Psoas muscle (tissue), 8 donors: ENCODE results near the gene ATG4B. TPM values are rescaled to one million over a fixed set of nuclear protein-coding genes. Genes with fewer than 3 reads are reported as not detected.

Source experiments
- ATAC-seq, 4 donors: fragments of 200-7000 bp; cut with Tn5 transposase; one replicate each; pipeline ENCODE4 v1.9.1; 2020; ENCODE audit warnings: moderate library complexity in 3 of 4, mild to moderate bottlenecking in 2 of 4
- DNase-seq, 2 donors: peaks; one replicate each; pipeline ENCODE4 v3.0.0-alpha.2; 2020
- H3K27ac ChIP-seq: fragments of 200-600 bp; one replicate; pipeline ENCODE4 v1.8.0; 2022
- H3K27me3 ChIP-seq, 3 donors: fragments of 200-600 bp in 1 of 3; one replicate each; pipeline versions ENCODE4 v1.6.1 to v1.8.0; 2013 to 2022; ENCODE audit warnings: low read length in 2 of 3, mild to moderate bottlenecking in 2 of 3, moderate library complexity in 1 of 3; ENCODE audit not compliant: insufficient read depth in 3 of 3
- H3K36me3 ChIP-seq, 2 donors: fragments of 200-600 bp in 1 of 2; one replicate each; pipeline versions ENCODE4 v1.6.1 to v1.8.0; 2013 to 2022; ENCODE audit warnings: low read depth in 1 of 2, mild to moderate bottlenecking in 1 of 2, moderate library complexity in 1 of 2; ENCODE audit not compliant: insufficient read depth in 1 of 2
- H3K4me1 ChIP-seq: fragments of 200-600 bp; one replicate; pipeline ENCODE4 v1.8.0; 2022
- H3K4me3 ChIP-seq: fragments of 200-600 bp; one replicate; pipeline ENCODE4 v1.8.0; 2022; ENCODE audit warnings: mild to moderate bottlenecking
- H3K9me3 ChIP-seq: fragments of 200-600 bp; one replicate; pipeline ENCODE4 v1.8.0; 2022
- WGBS, 3 donors: extraction: QIAGEN DNeasy Blood & Tissue Kit; methylation state at CpG; one replicate each; pipeline versions ENCODE4 v1.1.6 to v1.1.7; 2013; 5-methylcytosine and 5-hydroxymethylcytosine counted together
- intact Hi-C, 2 donors: fragments of 100-400 bp; cut with DNase I; formaldehyde crosslinking; loops; one replicate each; pipeline versions ENCODE4 v1.11.0 to v1.14.2; 2022
- polyA plus RNA-seq, 3 donors: library from polyadenylated mRNA; stranded (reverse); fragments of 200-250 nt; gene quantifications; one replicate each; pipeline ENCODE4 v1.2.3, GENCODE V29; 2013
- total RNA-seq, 4 donors: library from RNA; stranded (reverse); fragmentation: NEBNext Ultra II Directional in 2 of 4; extraction: Animal tissue kit (Norgen Biotek cat#: 25700) in 2 of 4; gene quantifications; one replicate each; pipeline versions ENCODE4 v1.2.1 to v1.2.4, GENCODE V29; 2021 to 2023
- TF ChIP-seq, protein P1 (sequence below): fragments of 200-600 bp; IDR thresholded peaks from one replicate; pipeline ENCODE4 v1.8.0; 2022; ENCODE audit warnings: antibody characterized with exemption
- donor health status: healthy with polysubstance abuse.
- donor health status: DM: no; HTN: no; CAD: no; lungs with moderate emphysema.
- donor health status: Bipolar disorder and iron deficiency.
- donor health status: healthy.
- donor health status: DM: yes; HTN: yes; CAD: no.
- donor health status: DM: no; HTN: no; CAD: no.
- donor health status: DM: no; HTN: no; CAD: no.
- donor health status: DM: yes; HTN: yes; CAD: no.

Gene ATG4B
- total and polyA plus RNA-seq, 7 donors = 33.7 to 51.3 (median 40.0) TPM

DNA sequence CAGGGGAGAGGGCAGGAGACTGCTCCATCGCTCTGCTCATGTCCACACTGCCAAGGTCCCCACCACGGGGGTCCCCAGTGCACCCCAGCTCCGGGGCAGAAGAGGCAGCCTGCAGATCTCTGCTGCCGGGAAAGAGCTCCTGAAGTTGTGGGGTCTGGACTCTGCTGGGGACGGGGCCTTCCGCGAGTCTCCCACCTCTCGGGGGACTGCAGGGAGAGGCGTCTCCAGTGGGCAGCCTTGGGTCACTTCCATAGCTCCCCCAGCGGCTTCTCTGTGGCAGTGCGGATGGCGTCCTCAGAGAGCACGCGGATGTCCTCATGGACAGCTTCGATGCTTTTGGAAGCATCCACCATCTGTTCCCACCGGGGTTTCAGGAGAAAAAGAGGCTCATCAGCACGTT lies 38.4 kb downstream of the ATG4B start:
- Histone ChIP-seq H3K27me3 (no peaks in the 10 kb centered on the region), H3K4me3 (no peak overlapping the region), H3K9me3 (no peaks in the 10 kb centered on the region), H3K4me1 (peaks cover 5% of the 10 kb centered on the region), H3K27ac (no peak overlapping the region), H3K36me3 (peaks cover 0 to 75% of the 10 kb centered on the region in 2 donors)
- no peak for ATAC-seq
- TF ChIP-seq, protein P1, sequence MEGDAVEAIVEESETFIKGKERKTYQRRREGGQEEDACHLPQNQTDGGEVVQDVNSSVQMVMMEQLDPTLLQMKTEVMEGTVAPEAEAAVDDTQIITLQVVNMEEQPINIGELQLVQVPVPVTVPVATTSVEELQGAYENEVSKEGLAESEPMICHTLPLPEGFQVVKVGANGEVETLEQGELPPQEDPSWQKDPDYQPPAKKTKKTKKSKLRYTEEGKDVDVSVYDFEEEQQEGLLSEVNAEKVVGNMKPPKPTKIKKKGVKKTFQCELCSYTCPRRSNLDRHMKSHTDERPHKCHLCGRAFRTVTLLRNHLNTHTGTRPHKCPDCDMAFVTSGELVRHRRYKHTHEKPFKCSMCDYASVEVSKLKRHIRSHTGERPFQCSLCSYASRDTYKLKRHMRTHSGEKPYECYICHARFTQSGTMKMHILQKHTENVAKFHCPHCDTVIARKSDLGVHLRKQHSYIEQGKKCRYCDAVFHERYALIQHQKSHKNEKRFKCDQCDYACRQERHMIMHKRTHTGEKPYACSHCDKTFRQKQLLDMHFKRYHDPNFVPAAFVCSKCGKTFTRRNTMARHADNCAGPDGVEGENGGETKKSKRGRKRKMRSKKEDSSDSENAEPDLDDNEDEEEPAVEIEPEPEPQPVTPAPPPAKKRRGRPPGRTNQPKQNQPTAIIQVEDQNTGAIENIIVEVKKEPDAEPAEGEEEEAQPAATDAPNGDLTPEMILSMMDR = no peak
- intact Hi-C loops = no loop called here
- WGBS, 3 donors = 81 to 86% (median 82%) methylated on average over 17 of the region's 17 CpGs
- DNase-seq = no peak

DNA sequence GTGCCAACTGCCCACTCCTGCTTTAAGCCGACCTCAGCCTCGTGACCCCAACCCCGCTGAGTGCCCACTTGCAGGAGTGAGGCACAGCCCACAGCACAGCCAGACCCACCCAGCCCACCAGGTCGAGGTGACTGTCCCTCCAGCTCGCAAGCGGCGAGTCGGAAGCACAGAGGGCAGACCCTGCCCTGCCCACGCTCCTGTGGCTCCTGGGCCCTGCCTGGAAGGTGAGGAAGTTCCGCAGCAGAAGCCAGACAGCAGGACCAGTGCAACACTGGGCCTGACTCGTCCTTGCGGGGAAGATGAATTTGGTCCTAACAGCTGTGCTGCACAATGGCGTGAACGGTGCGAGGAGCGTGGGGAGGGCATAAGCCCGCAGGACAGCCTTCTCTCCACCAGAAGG lies 39.2 kb downstream of the ATG4B start:
- Histone ChIP-seq H3K4me1 (peaks cover 9% of the 10 kb centered on the region), H3K27ac (no peak overlapping the region), H3K9me3 (no peaks in the 10 kb centered on the region), H3K27me3 (no peaks in the 10 kb centered on the region), H3K36me3 (peaks cover 0 to 70% of the 10 kb centered on the region in 2 donors), H3K4me3 (no peak overlapping the region)
- DNase-seq = no peak
- 83 to 91% (median 86%) methylated on average over 17 of the region's 17 CpGs for WGBS, 3 donors
- TF ChIP-seq, protein P1 = no peak
- no peak for ATAC-seq
- intact Hi-C loops = no loop called here

GRCh38 chr2:241677392-241677791 lies 39.9 kb downstream of the ATG4B start:
- no peak for ATAC-seq
- no peak for DNase-seq
- Histone ChIP-seq H3K27ac (no peak overlapping the region), H3K4me1 (peaks cover 9% of the 10 kb centered on the region), H3K27me3 (no peaks in the 10 kb centered on the region), H3K9me3 (no peaks in the 10 kb centered on the region), H3K36me3 (peaks cover 0 to 70% of the 10 kb centered on the region in 2 donors), H3K4me3 (no peak overlapping the region)
- 76 to 86% (median 76%) methylated on average over 22 to 24 of the region's 24 CpGs for WGBS, 3 donors
- TF ChIP-seq, protein P1 = no peak
- intact Hi-C loops = no loop called here

GRCh38 chr2:241678307-241678706 lies 40.8 kb downstream of the ATG4B start:
- no peak for ATAC-seq
- H3K27me3 ChIP-seq = no peaks in the 10 kb centered on the region
- 78 to 84% (median 79%) methylated on average over 18 of the region's 18 CpGs for WGBS, 3 donors
- no peak for DNase-seq
- TF ChIP-seq, protein P1 = no peak
- intact Hi-C loops = no loop called here
- peaks cover 9% of the 10 kb centered on the region for H3K4me1 ChIP-seq
- H3K27ac ChIP-seq = no peak overlapping the region
- no peaks in the 10 kb centered on the region for H3K9me3 ChIP-seq
- no peak overlapping the region for H3K4me3 ChIP-seq
- H3K36me3 ChIP-seq = peaks cover 0 to 69% of the 10 kb centered on the region in 2 donors
